KOPT-K1 (cell line): ENCODE data around the gene DCLRE1C.
"Not testable (repeated sequence)": the region's sequence is repeated elsewhere in the genome, so short reads cannot be mapped to it uniquely, and the experiment has no call there.

Experiments
- H3K27ac ChIP-seq: fragments of 200-600 bp; sonication (generic); 2 replicates; pipeline ENCODE4 v1.5.1; 2016; ENCODE audit warnings: antibody characterized with exemption, mild to moderate bottlenecking, low read depth, low read length; ENCODE audit not compliant: poor library complexity, severe bottlenecking
- H3K36me3 ChIP-seq: fragments of 200-600 bp; sonication (generic); 2 replicates; pipeline ENCODE4 v1.5.1; 2017; ENCODE audit warnings: antibody characterized with exemption, mild to moderate bottlenecking, low read length, moderate library complexity; ENCODE audit not compliant: insufficient read depth
- H3K9me3 ChIP-seq: fragments of 200-600 bp; sonication (generic); 2 replicates; pipeline ENCODE4 v1.5.1; 2017; ENCODE audit warnings: antibody characterized with exemption, low read length, mild to moderate bottlenecking; ENCODE audit not compliant: insufficient read depth, poor library complexity, severe bottlenecking

DCLRE1C gene

GRCh38 chr10:14954001-14954770 lies at the start of gene DCLRE1C:
DCLRE1C (minus strand) TSS chr10:14954096; CDS start chr10:14954010, 86 bp downstream.
- peak within 1 kb of the TSS; percentile 89 for H3K27ac ChIP-seq

GRCh38 chr10:14995964-14996565 lies 42.2 kb upstream of the DCLRE1C start:
- Histone ChIP-seq H3K27ac (no peak overlapping the region), H3K9me3 (no peaks in the 10 kb centered on the region), H3K36me3 (no peaks in the 10 kb centered on the region)

More at GRCh38 chr10:14954001-14954770, at the start of gene DCLRE1C:
- Histone ChIP-seq H3K36me3 (peaks cover 7% of the 10 kb centered on the region), H3K9me3 (no peaks in the 10 kb centered on the region)

- H3K27ac ChIP-seq, H3K36me3 ChIP-seq, H3K9me3 ChIP-seq: not testable (repeated sequence)
These were observed 39.9 kb upstream of the DCLRE1C start for GRCh38 chr10:14993500-14994455.

- H3K27ac ChIP-seq, H3K36me3 ChIP-seq, H3K9me3 ChIP-seq: not testable (repeated sequence)
These were observed 38.4 kb upstream of the DCLRE1C start for GRCh38 chr10:14992336-14992735.

- H3K36me3 ChIP-seq, H3K9me3 ChIP-seq, H3K27ac ChIP-seq: not testable (repeated sequence)
These were observed 37.3 kb upstream of the DCLRE1C start for GRCh38 chr10:14991035-14991749.

- H3K9me3 ChIP-seq, H3K27ac ChIP-seq, H3K36me3 ChIP-seq: not testable (repeated sequence)
These were observed 35.7 kb upstream of the DCLRE1C start for GRCh38 chr10:14989552-14989951.

- Histone ChIP-seq H3K9me3 (peaks cover 13% of the 10 kb centered on the region), H3K36me3 (no peaks in the 10 kb centered on the region), H3K27ac (no peak overlapping the region)
These were observed 28.8 kb upstream of the DCLRE1C start for GRCh38 chr10:14982744-14983143.

- Histone ChIP-seq H3K9me3 (peaks cover 13% of the 10 kb centered on the region), H3K27ac (no peak overlapping the region), H3K36me3 (no peaks in the 10 kb centered on the region)
These were observed 21.9 kb upstream of the DCLRE1C start for GRCh38 chr10:14975672-14976273.

GRCh38 chr10:14974153-14974998 lies 20.5 kb upstream of the DCLRE1C start:
- H3K36me3 ChIP-seq, H3K27ac ChIP-seq: not testable (repeated sequence)
- peaks cover 10% of the 10 kb centered on the region for H3K9me3 ChIP-seq

GRCh38 chr10:14971867-14972448 lies 18.1 kb upstream of the DCLRE1C start:
- no peaks in the 10 kb centered on the region for H3K9me3 ChIP-seq
- H3K27ac ChIP-seq, result no peak overlapping the region
- no peaks in the 10 kb centered on the region for H3K36me3 ChIP-seq

- no peaks in the 10 kb centered on the region for H3K36me3 ChIP-seq
- H3K9me3 ChIP-seq, result no peaks in the 10 kb centered on the region
- H3K27ac ChIP-seq, result no peak overlapping the region
These were observed 14.0 kb upstream of the DCLRE1C start for GRCh38 chr10:14967897-14968296.

GRCh38 chr10:14959221-14960057 lies 5.5 kb upstream of the DCLRE1C start, which contains the start of gene MEIG1:
MEIG1 (plus strand) TSS chr10:14959388; CDS start chr10:14966469, 7,081 bp downstream.
- Histone ChIP-seq H3K27ac (peak within 1 kb of the TSS; percentile 73), H3K9me3 (no peaks in the 10 kb centered on the region), H3K36me3 (no peaks in the 10 kb centered on the region)

GRCh38 chr10:14958872-14959220 lies 5.0 kb upstream of the DCLRE1C start:
- Histone ChIP-seq H3K9me3 (no peaks in the 10 kb centered on the region), H3K36me3 (no peaks in the 10 kb centered on the region), H3K27ac (peak overlapping the region; percentile 73)
